Keratinocyte (primary cell): Measurements from ENCODE around the gene TARS3. TPM values are rescaled to one million over a fixed set of nuclear protein-coding genes. Genes with fewer than 3 reads are reported as not detected.

Experiments
- DNase-seq: peaks from one replicate; pipeline ENCODE4 v3.0.0-alpha.2; 2011; ENCODE audit warnings: low read depth, missing footprints, low spot score
- FAIRE-seq: peaks from 2 replicates; lab custom pipeline; 2011; peaks lifted over from hg19 to GRCh38; lab: Jason Lieb, UNC
- H2AFZ ChIP-seq: 2 replicates; pipeline ENCODE4 v1.6.0; 2012; ENCODE audit warnings: low read length, control low read depth, inconsistent platforms; ENCODE audit not compliant: control insufficient read depth
- H3K27ac ChIP-seq: 2 replicates; pipeline ENCODE4 v1.5.1; 2011; ENCODE audit warnings: low read length; ENCODE audit not compliant: control insufficient read depth, insufficient read depth
- H3K27me3 ChIP-seq: 3 replicates; pipeline ENCODE4 v1.6.0; 2011; ENCODE audit warnings: low read length; ENCODE audit not compliant: control insufficient read depth, insufficient read depth; ENCODE audit errors: extremely low read depth
- H3K36me3 ChIP-seq, 2 experiments: 2 replicates in 1 of 2; 3 replicates in 1 of 2; pipeline ENCODE4 v1.5.1; 2011; ENCODE audit warnings: low read length in 2 of 2, mild to moderate bottlenecking in 1 of 2; ENCODE audit not compliant: control insufficient read depth in 2 of 2, insufficient read depth in 2 of 2; ENCODE audit errors: extremely low read depth in 1 of 2
- H3K4me1 ChIP-seq: 3 replicates; pipeline ENCODE4 v1.5.1; 2011; ENCODE audit warnings: low read length; ENCODE audit not compliant: control insufficient read depth, insufficient read depth; ENCODE audit errors: extremely low read depth
- H3K4me2 ChIP-seq: 3 replicates; pipeline ENCODE4 v1.6.0; 2011; ENCODE audit warnings: low read depth, low read length; ENCODE audit not compliant: control insufficient read depth, insufficient read depth; ENCODE audit errors: extremely low read depth
- H3K4me3 ChIP-seq, 3 experiments: fragments of 200-600 bp in 1 of 3; sonication (generic) in 1 of 3; 2 replicates in 2 of 3; 3 replicates in 1 of 3; pipeline ENCODE4 v1.5.1; 2011 to 2016; ENCODE audit warnings: low read length in 3 of 3, mild to moderate bottlenecking in 3 of 3, control low read depth in 2 of 3, inconsistent platforms in 1 of 3, low read depth in 1 of 3, mixed read lengths in 1 of 3, mixed run types in 1 of 3, moderate library complexity in 1 of 3; ENCODE audit not compliant: control insufficient read depth in 2 of 3, insufficient read depth in 2 of 3; ENCODE audit errors: extremely low read depth in 1 of 3
- H3K79me2 ChIP-seq: 2 replicates; pipeline ENCODE4 v1.6.0; 2012; ENCODE audit warnings: low read length; ENCODE audit not compliant: control insufficient read depth, insufficient read depth
- H3K9ac ChIP-seq: 3 replicates; pipeline ENCODE4 v1.6.0; 2011; ENCODE audit warnings: low read length; ENCODE audit not compliant: control insufficient read depth, insufficient read depth; ENCODE audit errors: extremely low read depth
- H3K9me1 ChIP-seq: 3 replicates; pipeline ENCODE4 v1.6.0; 2011; ENCODE audit warnings: low read length; ENCODE audit not compliant: control insufficient read depth, insufficient read depth; ENCODE audit errors: extremely low read depth
- H3K9me3 ChIP-seq: 2 replicates; pipeline ENCODE4 v1.5.1; 2012; ENCODE audit warnings: low read depth, low read length; ENCODE audit not compliant: control insufficient read depth
- H4K20me1 ChIP-seq: 3 replicates; pipeline ENCODE4 v1.6.0; 2011; ENCODE audit warnings: low read length; ENCODE audit not compliant: control insufficient read depth, insufficient read depth; ENCODE audit errors: extremely low read depth
- CTCF ChIP-seq, 3 experiments: IDR thresholded peaks in 1 of 3; conservative IDR thresholded peaks in 1 of 3; optimal IDR thresholded peaks in 1 of 3; 2 replicates in 2 of 3; 3 replicates in 1 of 3; pipeline versions ENCODE3 to v1.5.1; 2011; ENCODE audit warnings: low read length in 3 of 3, mild to moderate bottlenecking in 3 of 3, moderate library complexity in 2 of 3, control low read depth in 1 of 3, inconsistent platforms in 1 of 3; ENCODE audit not compliant: insufficient read depth in 2 of 3; ENCODE audit errors: extremely low read depth in 1 of 3
- EZH2 ChIP-seq: IDR thresholded peaks from one replicate; pipeline ENCODE4 v1.6.1; 2012; ENCODE audit warnings: inconsistent platforms, mild to moderate bottlenecking, low read length, moderate library complexity
- dilution Hi-C: fragments of 300-500 bp; cut with MboI; formaldehyde crosslinking; loops from one replicate; pipeline ENCODE4 v1.7.0; 2020; ENCODE audit warnings: low sequenced_read_pairs; ENCODE audit not compliant: extremely low pct_ligation_motif_present
- polyA plus RNA-seq, 5 experiments: library from polyadenylated mRNA; depleted of rRNA in 3 of 5; stranded (reverse) in 3 of 5; stranded (forward) in 1 of 5; unstranded in 1 of 5; fragments of >200 nt; gene quantifications; 1 replicate in 1 of 5; 2 replicates in 3 of 5; 3 replicates in 1 of 5; pipeline versions ENCODE4 v1.2.1 to v1.2.3, GENCODE V29; 2011 to 2012; ENCODE audit warnings: missing spikeins in 2 of 5, low read depth in 1 of 5, low replicate concordance in 1 of 5

The TARS3 gene
- polyA plus RNA-seq, 1 donor (not counting 4 experiments of a cell fraction or from before 2014, with no cell fraction given): 3.9 TPM

GRCh38 chr15:101669744-101670143, 54.5 kb downstream of the TARS3 start:
- Histone ChIP-seq H3K9me3 (no peaks in the 10 kb centered on the region), H3K36me3 (peaks cover 0 to 5% of the 10 kb centered on the region in 2 experiments), H3K4me1 (peaks cover 1% of the 10 kb centered on the region), H2AFZ (no peak overlapping the region), H3K27me3 (no peaks in the 10 kb centered on the region), H3K4me2 (no peak overlapping the region), H4K20me1 (no peaks in the 10 kb centered on the region), H3K4me3 (no peak overlapping the region), H3K9me1 (no peaks in the 10 kb centered on the region), H3K79me2 (no peaks in the 10 kb centered on the region), H3K9ac (no peak overlapping the region), H3K27ac (no peak overlapping the region)
- dilution Hi-C loops: no loop called here
- FAIRE-seq (no peak), DNase-seq (no peak)
- TF ChIP-seq EZH2 (no peak), CTCF (optimal IDR thresholded peaks at IDR 0.05 in 1 of 3, IDR thresholded peaks at IDR 0.05 in 1 of 3, conservative IDR thresholded peaks at IDR 0.05 in 1 of 3; ENCODE audit: extremely low read depth in 1 of 3, insufficient read depth in 2 of 3, low read length in 3 of 3) (no peak)

- Histone ChIP-seq H3K4me2 (no peak overlapping the region), H2AFZ (no peak overlapping the region), H3K79me2 (no peaks in the 10 kb centered on the region), H3K4me3 (no peak overlapping the region), H3K4me1 (no peaks in the 10 kb centered on the region), H3K27ac (no peak overlapping the region), H3K9me1 (no peaks in the 10 kb centered on the region), H4K20me1 (no peaks in the 10 kb centered on the region), H3K36me3 (peaks cover 0 to 4% of the 10 kb centered on the region in 2 experiments), H3K9ac (no peak overlapping the region), H3K9me3 (no peaks in the 10 kb centered on the region), H3K27me3 (no peaks in the 10 kb centered on the region)
- FAIRE-seq (no peak), DNase-seq (no peak)
- dilution Hi-C loops: no loop called here
- TF ChIP-seq CTCF (optimal IDR thresholded peaks at IDR 0.05 in 1 of 3, IDR thresholded peaks at IDR 0.05 in 1 of 3, conservative IDR thresholded peaks at IDR 0.05 in 1 of 3; ENCODE audit: extremely low read depth in 1 of 3, insufficient read depth in 2 of 3, low read length in 3 of 3) (no peak), EZH2 (no peak)
Measured at GRCh38 chr15:101667881-101668280, 56.4 kb downstream of the TARS3 start.
